Cerebellar cortex (tissue), 1 donor: ENCODE results near the gene CCM2.

Experiments
- DNase-seq: peaks from one replicate; pipeline ENCODE4 v3.0.0-alpha.2; 2015; ENCODE audit warnings: low spot score

Gene CCM2

GRCh38 chr7:45066409-45066808, 66.4 kb downstream of the CCM2 start:
- DNase-seq = no peak

GRCh38 chr7:45067582-45067981, 67.6 kb downstream of the CCM2 start:
- no peak for DNase-seq

GRCh38 chr7:45068236-45069023, 68.4 kb downstream of the CCM2 start:
- no peak for DNase-seq

GRCh38 chr7:45069444-45070253, 69.6 kb downstream of the CCM2 start:
- no peak for DNase-seq

GRCh38 chr7:45070254-45070642, 70.2 kb downstream of the CCM2 start:
- peak; percentile 70 for DNase-seq

GRCh38 chr7:45071528-45071927, 71.5 kb downstream of the CCM2 start:
- DNase-seq = no peak

- no peak for DNase-seq
Observed at GRCh38 chr7:45072131-45073030, 72.4 kb downstream of the CCM2 start.

- DNase-seq = no peak
Observed at GRCh38 chr7:45073031-45073785, 73.2 kb downstream of the CCM2 start.

GRCh38 chr7:45073786-45074527, 74.0 kb downstream of the CCM2 start:
- no peak for DNase-seq

- no peak for DNase-seq
Observed at GRCh38 chr7:45074528-45075354, 74.7 kb downstream of the CCM2 start.

GRCh38 chr7:45075355-45075644, 75.3 kb downstream of the CCM2 start:
- no peak for DNase-seq

- DNase-seq = no peak
Observed at GRCh38 chr7:45075871-45076796, 76.1 kb downstream of the CCM2 start.

- no peak for DNase-seq
Observed at GRCh38 chr7:45076946-45077345, 76.9 kb downstream of the CCM2 start.

GRCh38 chr7:45077579-45077978, 77.6 kb downstream of the CCM2 start:
- no peak for DNase-seq

- DNase-seq = no peak
Observed at GRCh38 chr7:45078125-45078681, 78.2 kb downstream of the CCM2 start.

GRCh38 chr7:45080265-45080957, 80.4 kb downstream of the CCM2 start:
- peak; percentile 51 for DNase-seq

- no peak for DNase-seq
Observed at GRCh38 chr7:45080958-45081669, 81.1 kb downstream of the CCM2 start.

- DNase-seq = no peak
Observed at GRCh38 chr7:45081670-45081974, 81.6 kb downstream of the CCM2 start.
